ENCODE data around the gene TAS2R41. TPM values are rescaled to one million over a fixed set of nuclear protein-coding genes. Genes with fewer than 3 reads are reported as not detected.
"Not testable (repeated sequence)": the region's sequence is repeated elsewhere in the genome, so short reads cannot be mapped to it uniquely, and the experiment has no call there.

TAS2R41 gene
- total RNA-seq, 4 donors from 2014 or later, result not detected

DNA sequence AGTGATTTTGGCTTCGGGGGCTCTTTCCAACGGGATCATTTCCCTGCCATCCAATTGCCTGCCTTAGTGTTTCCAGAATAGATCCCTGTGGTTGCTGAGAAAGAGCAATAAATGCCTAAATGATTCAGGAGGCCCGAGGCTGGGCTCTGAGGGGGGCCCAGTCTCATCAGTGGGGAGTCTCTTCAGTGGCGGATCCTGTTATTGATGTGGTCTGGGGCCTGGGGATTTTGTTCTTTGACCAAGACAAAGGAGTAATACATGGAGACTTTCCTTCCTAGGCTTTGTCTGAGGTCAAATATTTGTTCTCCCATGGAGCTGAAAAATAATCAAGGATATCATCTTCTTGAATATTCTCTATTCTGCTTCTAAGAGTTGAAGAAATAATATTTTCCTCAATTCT, 40.8 kb downstream of the TAS2R41 start:
- H3K9me3 ChIP-seq, result no peaks in the 10 kb centered on the region
- no peaks in the 10 kb centered on the region for H3K27me3 ChIP-seq
- TF ChIP-seq EP300 (IDR thresholded peaks at IDR 0.05; ENCODE audit: low read depth) (no peak), POLR2A (IDR thresholded peaks at IDR 0.05) (no peak), POLR2AphosphoS5 (IDR thresholded peaks at IDR 0.05) (no peak)
- TF ChIP-seq, protein P1, sequence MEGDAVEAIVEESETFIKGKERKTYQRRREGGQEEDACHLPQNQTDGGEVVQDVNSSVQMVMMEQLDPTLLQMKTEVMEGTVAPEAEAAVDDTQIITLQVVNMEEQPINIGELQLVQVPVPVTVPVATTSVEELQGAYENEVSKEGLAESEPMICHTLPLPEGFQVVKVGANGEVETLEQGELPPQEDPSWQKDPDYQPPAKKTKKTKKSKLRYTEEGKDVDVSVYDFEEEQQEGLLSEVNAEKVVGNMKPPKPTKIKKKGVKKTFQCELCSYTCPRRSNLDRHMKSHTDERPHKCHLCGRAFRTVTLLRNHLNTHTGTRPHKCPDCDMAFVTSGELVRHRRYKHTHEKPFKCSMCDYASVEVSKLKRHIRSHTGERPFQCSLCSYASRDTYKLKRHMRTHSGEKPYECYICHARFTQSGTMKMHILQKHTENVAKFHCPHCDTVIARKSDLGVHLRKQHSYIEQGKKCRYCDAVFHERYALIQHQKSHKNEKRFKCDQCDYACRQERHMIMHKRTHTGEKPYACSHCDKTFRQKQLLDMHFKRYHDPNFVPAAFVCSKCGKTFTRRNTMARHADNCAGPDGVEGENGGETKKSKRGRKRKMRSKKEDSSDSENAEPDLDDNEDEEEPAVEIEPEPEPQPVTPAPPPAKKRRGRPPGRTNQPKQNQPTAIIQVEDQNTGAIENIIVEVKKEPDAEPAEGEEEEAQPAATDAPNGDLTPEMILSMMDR (IDR thresholded peaks at IDR 0.05), result no peak
- no peak overlapping the region for H3K27ac ChIP-seq
- no peak overlapping the region for H3K4me3 ChIP-seq
- intact Hi-C loops (cut with DNase I; ENCODE audit: low total_unique reads) (no loop called here), in situ Hi-C loops (cut with MboI; ENCODE audit: low pct_ligation_motif_present in 1 of 4, low pct_unique_long_range_greater_than_20kb in 1 of 4, low sequenced_read_pairs in 3 of 4) (no loop called here)
- no peak for DNase-seq
- no peaks in the 10 kb centered on the region for H3K4me1 ChIP-seq
- 57 to 64% methylated on average over 4 of the region's 4 CpGs for WGBS, 2 donors (ENCODE audit: low coverage in 1 of 2)
- H3K36me3 ChIP-seq, result no peaks in the 10 kb centered on the region

DNA sequence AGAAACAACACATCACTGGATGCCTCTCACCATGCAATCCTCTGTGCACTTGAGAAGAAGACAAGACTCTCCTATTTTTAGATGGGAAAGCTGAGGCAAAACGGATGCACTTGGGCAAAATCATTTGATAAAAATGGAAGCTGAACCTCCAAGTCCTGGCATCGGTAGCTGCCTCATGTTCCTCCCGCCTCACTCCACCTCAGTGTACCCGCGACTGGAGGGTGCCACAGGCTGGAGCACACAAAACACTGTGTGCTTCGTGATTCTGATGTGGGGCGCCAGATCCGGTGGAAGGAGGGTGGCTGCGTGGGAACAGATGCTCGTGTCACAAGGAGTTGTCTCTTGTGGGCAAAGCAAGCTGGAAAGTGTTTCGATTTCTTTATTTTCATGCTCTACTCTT, 41.3 kb downstream of the TAS2R41 start:
- TF ChIP-seq POLR2AphosphoS5 (IDR thresholded peaks at IDR 0.05) (no peak), POLR2A (IDR thresholded peaks at IDR 0.05) (no peak), EP300 (IDR thresholded peaks at IDR 0.05; ENCODE audit: low read depth) (no peak)
- TF ChIP-seq, protein P1 (IDR thresholded peaks at IDR 0.05), result no peak
- no peak for DNase-seq
- Histone ChIP-seq H3K27ac (no peak overlapping the region), H3K9me3 (no peaks in the 10 kb centered on the region), H3K4me1 (no peaks in the 10 kb centered on the region), H3K4me3 (no peak overlapping the region), H3K27me3 (no peaks in the 10 kb centered on the region), H3K36me3 (no peaks in the 10 kb centered on the region)
- intact Hi-C loops (cut with DNase I; ENCODE audit: low total_unique reads), result no loop called here
- in situ Hi-C loops (cut with MboI; ENCODE audit: low pct_ligation_motif_present in 1 of 4, low pct_unique_long_range_greater_than_20kb in 1 of 4, low sequenced_read_pairs in 3 of 4), result no loop called here
- 88 to 89% methylated on average over 2 to 11 of the region's 11 CpGs for WGBS, 2 donors (ENCODE audit: low coverage in 1 of 2)

DNA sequence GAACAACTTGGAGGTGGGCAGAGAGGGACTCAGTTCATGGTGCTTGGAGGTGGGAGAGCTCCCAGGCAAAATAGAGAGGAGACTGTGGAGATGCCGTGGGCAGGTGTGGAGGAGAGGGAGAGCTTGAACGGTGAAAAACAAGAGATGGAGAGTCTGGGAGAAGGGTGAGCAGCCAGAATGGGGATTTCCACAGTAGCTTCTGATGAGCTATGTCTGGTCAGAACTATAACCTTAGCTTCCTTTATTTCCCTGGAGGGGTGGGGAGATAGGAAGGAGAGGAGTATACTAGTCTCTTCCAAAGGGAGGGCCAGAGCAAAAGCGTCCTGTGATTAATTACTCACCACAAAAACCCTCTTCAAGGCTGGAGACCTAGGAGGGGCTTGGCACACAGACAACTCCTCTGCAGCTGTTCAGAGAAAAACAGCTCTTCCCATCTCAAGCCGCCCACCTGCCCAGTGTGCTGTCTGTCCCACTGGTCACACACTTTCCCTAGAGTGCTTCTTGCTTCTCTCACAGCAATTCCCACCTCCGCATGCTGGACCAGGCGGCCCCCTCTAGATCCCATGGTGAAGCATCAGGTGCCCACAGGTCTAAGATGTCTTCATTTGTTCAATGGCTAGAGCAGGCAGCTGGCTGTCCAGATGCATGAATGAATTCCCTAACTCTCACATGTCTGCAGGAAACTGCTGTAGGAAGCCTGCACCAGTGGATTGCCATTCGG, 41.9 kb downstream of the TAS2R41 start:
- H3K4me3 ChIP-seq, result no peak overlapping the region
- intact Hi-C loops (cut with DNase I; ENCODE audit: low total_unique reads) (no loop called here), in situ Hi-C loops (cut with MboI; ENCODE audit: low pct_ligation_motif_present in 1 of 4, low pct_unique_long_range_greater_than_20kb in 1 of 4, low sequenced_read_pairs in 3 of 4) (no loop called here)
- WGBS, 2 donors (ENCODE audit: low coverage in 1 of 2), result 56 to 81% methylated on average over 4 to 7 of the region's 7 CpGs
- no peaks in the 10 kb centered on the region for H3K36me3 ChIP-seq
- H3K4me1 ChIP-seq, result no peaks in the 10 kb centered on the region
- DNase-seq, result no peak
- TF ChIP-seq, protein P1 (IDR thresholded peaks at IDR 0.05), result no peak
- TF ChIP-seq POLR2A (IDR thresholded peaks at IDR 0.05), result no peak
- no peak for TF ChIP-seq POLR2AphosphoS5 (IDR thresholded peaks at IDR 0.05)
- TF ChIP-seq EP300 (IDR thresholded peaks at IDR 0.05; ENCODE audit: low read depth), result no peak
- H3K9me3 ChIP-seq, result no peaks in the 10 kb centered on the region
- no peaks in the 10 kb centered on the region for H3K27me3 ChIP-seq
- no peak overlapping the region for H3K27ac ChIP-seq

DNA sequence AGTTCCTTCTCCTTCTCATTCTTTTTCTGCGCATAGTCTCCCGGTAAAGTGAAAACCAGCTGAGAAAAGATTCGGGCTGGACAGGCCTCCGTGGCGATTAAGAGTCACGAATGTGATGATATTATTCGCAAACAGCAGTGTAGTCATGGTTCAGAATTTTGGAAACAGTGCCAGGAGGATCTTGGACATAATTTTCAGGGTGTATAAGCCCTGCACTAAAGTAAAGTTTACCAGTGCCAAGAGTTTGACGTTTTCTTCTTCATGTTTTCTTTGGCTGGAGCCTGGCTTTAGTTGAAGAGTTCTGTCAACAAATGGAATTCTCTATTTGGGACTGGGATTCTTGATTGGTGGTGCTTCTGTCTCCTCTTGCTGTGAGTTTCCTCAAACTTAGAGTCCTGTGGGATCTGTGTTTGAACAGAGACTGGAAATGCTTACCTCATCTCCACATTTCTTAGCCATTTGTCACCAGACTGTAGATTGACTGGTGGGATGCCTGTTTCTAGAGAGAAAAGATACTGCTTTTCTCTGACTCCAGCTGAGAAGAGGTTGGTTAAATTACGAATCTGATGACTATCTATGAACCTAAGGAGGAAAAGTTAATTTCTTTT, 44.7 kb downstream of the TAS2R41 start:
- H3K4me1 ChIP-seq; DNase-seq; in situ Hi-C loops (cut with MboI; ENCODE audit: low pct_ligation_motif_present in 1 of 4, low pct_unique_long_range_greater_than_20kb in 1 of 4, low sequenced_read_pairs in 3 of 4); H3K27ac ChIP-seq; intact Hi-C loops (cut with DNase I; ENCODE audit: low total_unique reads); H3K36me3 ChIP-seq; H3K27me3 ChIP-seq; H3K9me3 ChIP-seq; H3K4me3 ChIP-seq: not testable (repeated sequence)
- WGBS, 2 donors (ENCODE audit: low coverage in 1 of 2), result no CpG with 5 or more reads among the region's 9 CpGs

Other genes starting within 250 kb of the TAS2R41 start
- gene GSTK1, start 214.4 kb upstream of the TAS2R41 start, total RNA-seq, result 100 to 1,000 TPM; 333 to 472 (median 376) TPM
- gene TMEM139, start 192.9 kb upstream of the TAS2R41 start, total RNA-seq, result 100 to 1,000 TPM in 1 of 4 donors, 10 to 100 TPM in 3; 46.4 to 127 (median 52.2) TPM
- 10 to 100 TPM; 13.5 to 38.9 (median 17.6) TPM for gene CASP2, start 189.5 kb upstream of the TAS2R41 start, total RNA-seq
- gene CLCN1, start 161.8 kb upstream of the TAS2R41 start, total RNA-seq, result not detected
- 10 to 100 TPM in 1 of 4 donors, 1 to 10 TPM in 3; 2.2 to 33.4 (median 4.7) TPM for gene FAM131B, start 115.2 kb upstream of the TAS2R41 start, total RNA-seq
- gene ZYX, start 96.5 kb upstream of the TAS2R41 start, total RNA-seq, result 100 to 1,000 TPM in 2 of 4 donors, 10 to 100 TPM in 2; 45.2 to 217 (median 110) TPM
- gene EPHA1, start 69.0 kb upstream of the TAS2R41 start, total RNA-seq, result 10 to 100 TPM; 21.1 to 29.9 (median 24.8) TPM
- gene TAS2R60, start 34.4 kb upstream of the TAS2R41 start, total RNA-seq, result not detected
- 1 to 10 TPM in 1 of 4 donors, under 1 TPM in 1, not detected in 2; 0.55 to 1.6 TPM for gene CTAGE15, start 93.9 kb downstream of the TAS2R41 start, total RNA-seq
- gene TCAF2, start 143.1 kb downstream of the TAS2R41 start, total RNA-seq, result 1 to 10 TPM; 1.6 to 3.4 (median 3.2) TPM

All from transverse colon (tissue), 4 donors.